ENCODE results near the gene MCRIP1. TPM values are rescaled to one million over a fixed set of nuclear protein-coding genes. Genes with fewer than 3 reads are reported as not detected.
A peak's percentile ranks its signal among the peaks of the same experiment; 100 is the strongest.

MCRIP1 gene
- total and polyA plus RNA-seq, 10 of the 15 experiments (the other 5 are each of a cell fraction or from before 2014, with no cell fraction given) = 0.31 to 54.4 (median 30.8) TPM

DNA sequence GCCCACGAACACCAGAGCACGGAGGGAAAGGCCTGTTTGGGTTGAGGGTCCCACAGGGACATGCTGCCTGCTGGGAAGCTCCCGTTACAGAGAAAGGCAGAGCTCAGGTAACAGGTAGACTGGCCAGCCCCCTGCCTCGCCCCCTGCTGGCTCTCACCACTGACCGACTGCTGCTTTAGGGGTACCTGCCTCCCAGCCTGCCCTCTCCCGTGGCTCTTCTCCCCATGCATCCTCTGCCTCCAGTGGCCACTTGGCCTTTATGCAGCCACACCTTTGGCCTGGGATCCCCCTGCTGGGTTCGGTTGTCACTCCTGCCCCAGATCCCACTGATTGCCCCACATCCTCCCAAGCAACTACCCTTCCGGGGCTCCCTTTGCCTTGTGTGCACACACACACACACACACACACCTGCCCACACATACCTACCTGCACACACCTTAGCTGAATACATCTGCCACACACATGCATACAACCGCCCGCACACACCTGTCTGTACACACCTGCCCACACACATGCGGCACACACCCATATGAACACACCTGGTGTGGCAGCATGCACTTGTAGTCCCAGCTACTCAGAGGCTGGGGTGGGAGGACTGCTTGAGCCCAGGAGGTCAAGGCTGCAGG, 7.1 kb downstream of the MCRIP1 start:
- RAD21 ChIA-PET (ENCODE audit: unreplicated experiment) = no interaction called here
- H4K20me1 ChIP-seq (ENCODE audit: control insufficient read depth, insufficient read depth) = no peaks in the 10 kb centered on the region
- H3K9ac ChIP-seq (ENCODE audit: control insufficient read depth, insufficient read depth, low read length) = no peak overlapping the region
- no peaks in the 10 kb centered on the region for H3K79me2 ChIP-seq (ENCODE audit: control insufficient read depth, insufficient read depth, low read length)
- TF ChIP-seq, protein P1, sequence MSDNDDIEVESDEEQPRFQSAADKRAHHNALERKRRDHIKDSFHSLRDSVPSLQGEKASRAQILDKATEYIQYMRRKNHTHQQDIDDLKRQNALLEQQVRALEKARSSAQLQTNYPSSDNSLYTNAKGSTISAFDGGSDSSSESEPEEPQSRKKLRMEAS (IDR thresholded peaks at IDR 0.05; ENCODE audit: low read depth, low read length) = no peak
- TF ChIP-seq, protein P2, sequence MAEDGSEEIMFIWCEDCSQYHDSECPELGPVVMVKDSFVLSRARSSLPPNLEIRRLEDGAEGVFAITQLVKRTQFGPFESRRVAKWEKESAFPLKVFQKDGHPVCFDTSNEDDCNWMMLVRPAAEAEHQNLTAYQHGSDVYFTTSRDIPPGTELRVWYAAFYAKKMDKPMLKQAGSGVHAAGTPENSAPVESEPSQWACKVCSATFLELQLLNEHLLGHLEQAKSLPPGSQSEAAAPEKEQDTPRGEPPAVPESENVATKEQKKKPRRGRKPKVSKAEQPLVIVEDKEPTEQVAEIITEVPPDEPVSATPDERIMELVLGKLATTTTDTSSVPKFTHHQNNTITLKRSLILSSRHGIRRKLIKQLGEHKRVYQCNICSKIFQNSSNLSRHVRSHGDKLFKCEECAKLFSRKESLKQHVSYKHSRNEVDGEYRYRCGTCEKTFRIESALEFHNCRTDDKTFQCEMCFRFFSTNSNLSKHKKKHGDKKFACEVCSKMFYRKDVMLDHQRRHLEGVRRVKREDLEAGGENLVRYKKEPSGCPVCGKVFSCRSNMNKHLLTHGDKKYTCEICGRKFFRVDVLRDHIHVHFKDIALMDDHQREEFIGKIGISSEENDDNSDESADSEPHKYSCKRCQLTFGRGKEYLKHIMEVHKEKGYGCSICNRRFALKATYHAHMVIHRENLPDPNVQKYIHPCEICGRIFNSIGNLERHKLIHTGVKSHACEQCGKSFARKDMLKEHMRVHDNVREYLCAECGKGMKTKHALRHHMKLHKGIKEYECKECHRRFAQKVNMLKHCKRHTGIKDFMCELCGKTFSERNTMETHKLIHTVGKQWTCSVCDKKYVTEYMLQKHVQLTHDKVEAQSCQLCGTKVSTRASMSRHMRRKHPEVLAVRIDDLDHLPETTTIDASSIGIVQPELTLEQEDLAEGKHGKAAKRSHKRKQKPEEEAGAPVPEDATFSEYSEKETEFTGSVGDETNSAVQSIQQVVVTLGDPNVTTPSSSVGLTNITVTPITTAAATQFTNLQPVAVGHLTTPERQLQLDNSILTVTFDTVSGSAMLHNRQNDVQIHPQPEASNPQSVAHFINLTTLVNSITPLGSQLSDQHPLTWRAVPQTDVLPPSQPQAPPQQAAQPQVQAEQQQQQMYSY (CRISPR knock-in tag; IDR thresholded peaks at IDR 0.05) = no peak
- TF ChIP-seq, protein P3, sequence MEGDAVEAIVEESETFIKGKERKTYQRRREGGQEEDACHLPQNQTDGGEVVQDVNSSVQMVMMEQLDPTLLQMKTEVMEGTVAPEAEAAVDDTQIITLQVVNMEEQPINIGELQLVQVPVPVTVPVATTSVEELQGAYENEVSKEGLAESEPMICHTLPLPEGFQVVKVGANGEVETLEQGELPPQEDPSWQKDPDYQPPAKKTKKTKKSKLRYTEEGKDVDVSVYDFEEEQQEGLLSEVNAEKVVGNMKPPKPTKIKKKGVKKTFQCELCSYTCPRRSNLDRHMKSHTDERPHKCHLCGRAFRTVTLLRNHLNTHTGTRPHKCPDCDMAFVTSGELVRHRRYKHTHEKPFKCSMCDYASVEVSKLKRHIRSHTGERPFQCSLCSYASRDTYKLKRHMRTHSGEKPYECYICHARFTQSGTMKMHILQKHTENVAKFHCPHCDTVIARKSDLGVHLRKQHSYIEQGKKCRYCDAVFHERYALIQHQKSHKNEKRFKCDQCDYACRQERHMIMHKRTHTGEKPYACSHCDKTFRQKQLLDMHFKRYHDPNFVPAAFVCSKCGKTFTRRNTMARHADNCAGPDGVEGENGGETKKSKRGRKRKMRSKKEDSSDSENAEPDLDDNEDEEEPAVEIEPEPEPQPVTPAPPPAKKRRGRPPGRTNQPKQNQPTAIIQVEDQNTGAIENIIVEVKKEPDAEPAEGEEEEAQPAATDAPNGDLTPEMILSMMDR (IDR thresholded peaks at IDR 0.05 in 2 of 3, conservative IDR thresholded peaks at IDR 0.05 in 1 of 3; ENCODE audit: control insufficient read depth in 2 of 3, extremely low read depth in 1 of 3, insufficient read depth in 1 of 3, low read depth in 3 of 3, low read length in 3 of 3) = 0 out of 6 replicates have a peak, but pooled peaks of 2 of the 3 experiments have one; percentile 4 to 10
- no peak for TF ChIP-seq RB1 (IDR thresholded peaks at IDR 0.05; ENCODE audit: borderline replicate concordance)
- no peaks in the 10 kb centered on the region for H3K9me3 ChIP-seq (replicated peaks; ENCODE audit: control insufficient read depth, insufficient read depth, low read length)
- WGBS (ENCODE audit: insufficient coverage, insufficient replicate concordance, low lambda C conversion rate, missing lambda C conversion rate) = 74% methylated on average over 11 of the region's 11 CpGs
- ATAC-seq = peak; percentile 37; the same call in 1 of the 3 replicates
- intact Hi-C loops (cut with micrococcal nuclease; ENCODE audit: unreplicated experiment) (no loop called here), in situ Hi-C loops (cut with MboI) (no loop called here)
- H3K4me3 ChIP-seq = no peak overlapping the region
- H2AFZ ChIP-seq (ENCODE audit: control insufficient read depth, low read depth, low read length) = no peak overlapping the region
- H3K27me3 ChIP-seq (replicated peaks in 1 of 2; ENCODE audit: control insufficient read depth in 2 of 2, insufficient read depth in 2 of 2, low read length in 1 of 2) = no peaks in the 10 kb centered on the region
- SMC1A ChIA-PET (ENCODE audit: uncharacterized antibody, unreplicated experiment) = no interaction called here
- DNase-seq (ENCODE audit: low read depth, low spot score) = no peak
- no peak for FAIRE-seq
- POLR2A ChIA-PET = no interaction called here
- no peaks in the 10 kb centered on the region for H3K4me1 ChIP-seq (ENCODE audit: control insufficient read depth, insufficient read depth, low read length)
- no peak overlapping the region for H3K27ac ChIP-seq (ENCODE audit: control insufficient read depth, insufficient read depth)
- no peaks in the 10 kb centered on the region for H3K36me3 ChIP-seq (ENCODE audit: control insufficient read depth in 2 of 2, insufficient read depth in 2 of 2, low read length in 1 of 2)
- H3K4me2 ChIP-seq (ENCODE audit: control insufficient read depth, insufficient read depth) = no peak overlapping the region
- BruUV-seq (replicated peaks) = no TSS peak
- CTCF ChIA-PET = interaction anchor here (1.4 kb wide), 1 partner anchor 90 kb away, joined by 5 read pairs; no protein-coding TSS in a partner anchor
